ENCODE measurements around the gene XXYLT1. TPM values are rescaled to one million over a fixed set of nuclear protein-coding genes. Genes with fewer than 3 reads are reported as not detected.
A peak's percentile ranks its signal among the peaks of the same experiment; 100 is the strongest.

XXYLT1 gene
- total RNA-seq, 4 donors from 2014 or later, result 5.4 to 18.2 (median 6.9) TPM

GRCh38 chr3:195163719-195164572 is 107.0 kb downstream of the XXYLT1 start:
- H3K4me3 ChIP-seq, result no peak overlapping the region
- no peaks in the 10 kb centered on the region for H3K36me3 ChIP-seq
- DNase-seq, result no peak
- H3K4me1 ChIP-seq, result peaks cover 0 to 22% (median 5%) of the 10 kb centered on the region in 4 donors
- H3K27ac ChIP-seq, result no peak overlapping the region
- no peaks in the 10 kb centered on the region for H3K27me3 ChIP-seq
- TF ChIP-seq POLR2A (IDR thresholded peaks at IDR 0.05) (no peak), CTCF (IDR thresholded peaks at IDR 0.05) (no peak)
- H3K9me3 ChIP-seq, result no peaks in the 10 kb centered on the region

- Histone ChIP-seq H3K36me3 (no peaks in the 10 kb centered on the region), H3K27me3 (no peaks in the 10 kb centered on the region), H3K4me1 (peaks cover 0 to 22% (median 7%) of the 10 kb centered on the region in 4 donors), H3K27ac (peak overlapping the region in 3 of 4 donors; percentile 23 to 59 (median 40)), H3K9me3 (no peaks in the 10 kb centered on the region), H3K4me3 (no peak overlapping the region)
- no peak for DNase-seq
- TF ChIP-seq CTCF (IDR thresholded peaks at IDR 0.05) (no peak), POLR2A (IDR thresholded peaks at IDR 0.05) (no peak)
Observed at GRCh38 chr3:195162816-195163215, 108.1 kb downstream of the XXYLT1 start.

- no peak overlapping the region for H3K4me3 ChIP-seq
- no peaks in the 10 kb centered on the region for H3K9me3 ChIP-seq
- H3K36me3 ChIP-seq, result no peaks in the 10 kb centered on the region
- H3K27me3 ChIP-seq, result no peaks in the 10 kb centered on the region
- peak in 2 of 3 donors; percentile 68 to 72 for DNase-seq
- H3K4me1 ChIP-seq, result peaks cover 0 to 22% (median 7%) of the 10 kb centered on the region in 4 donors
- no peak for TF ChIP-seq POLR2A (IDR thresholded peaks at IDR 0.05)
- TF ChIP-seq CTCF (IDR thresholded peaks at IDR 0.05), result no peak
- H3K27ac ChIP-seq, result peak overlapping the region; percentile 23 to 59 (median 36)
Observed at GRCh38 chr3:195162033-195162669, 108.8 kb downstream of the XXYLT1 start.

- TF ChIP-seq CTCF (IDR thresholded peaks at IDR 0.05) (no peak), POLR2A (IDR thresholded peaks at IDR 0.05) (no peak)
- no peak overlapping the region for H3K4me3 ChIP-seq
- DNase-seq, result no peak
- peak overlapping the region; percentile 26 to 76 (median 65) for H3K27ac ChIP-seq
- H3K4me1 ChIP-seq, result peaks cover 0 to 26% (median 9%) of the 10 kb centered on the region in 4 donors
- H3K27me3 ChIP-seq, result no peaks in the 10 kb centered on the region
- no peaks in the 10 kb centered on the region for H3K36me3 ChIP-seq
- H3K9me3 ChIP-seq, result no peaks in the 10 kb centered on the region
Observed at GRCh38 chr3:195160908-195161434, 110.0 kb downstream of the XXYLT1 start.

GRCh38 chr3:195160257-195160898 is 110.6 kb downstream of the XXYLT1 start:
- no peak for DNase-seq
- H3K4me3 ChIP-seq, result no peak overlapping the region
- TF ChIP-seq CTCF (IDR thresholded peaks at IDR 0.05) (no peak), POLR2A (IDR thresholded peaks at IDR 0.05) (no peak)
- H3K27ac ChIP-seq, result peak overlapping the region; percentile 26 to 76 (median 65)
- H3K4me1 ChIP-seq, result peaks cover 0 to 32% (median 13%) of the 10 kb centered on the region in 4 donors
- no peaks in the 10 kb centered on the region for H3K27me3 ChIP-seq
- no peaks in the 10 kb centered on the region for H3K36me3 ChIP-seq
- H3K9me3 ChIP-seq, result no peaks in the 10 kb centered on the region
